K562 (cell line): ENCODE measurements around the gene SMCO1. TPM values are rescaled to one million over a fixed set of nuclear protein-coding genes. Genes with fewer than 3 reads are reported as not detected.

Experiments used
- FOXA3 ChIP-seq, 2 experiments: fragments of 450-650 bp in 1 of 2; sonication (generic) in 1 of 2; formaldehyde crosslinking; IDR thresholded peaks in 1 of 2; conservative IDR thresholded peaks in 1 of 2; 2 replicates each; pipeline versions ENCODE4 v1.4.0 to v1.8.0; 2020 to 2022; ENCODE audit warnings: mild to moderate bottlenecking in 2 of 2, missing genetic modification reagents in 1 of 2
- HCFC1 ChIP-seq: IDR thresholded peaks from 2 replicates; pipeline ENCODE4 v1.6.1; 2012; ENCODE audit warnings: low read depth, low read length, improper control_type of control experiment
- HNRNPL ChIP-seq: fragments of 200-400 bp; formaldehyde crosslinking; IDR thresholded peaks from 2 replicates; pipeline ENCODE4 v1.6.1; 2017; ENCODE audit warnings: low read depth, mild to moderate bottlenecking, low read length
- MCM2 ChIP-seq: fragments of 450-650 bp; IDR thresholded peaks from 2 replicates; pipeline ENCODE4 v1.6.1; 2017; ENCODE audit warnings: low read depth, mild to moderate bottlenecking
- NFIX ChIP-seq: fragments of 250-450 bp; sonication (Bioruptor Pico); IDR thresholded peaks from 2 replicates; pipeline ENCODE4 v1.4.0; 2020; ENCODE audit warnings: low read depth, mild to moderate bottlenecking, moderate library complexity
- RBM15 ChIP-seq: fragments of 200-400 bp; formaldehyde crosslinking; IDR thresholded peaks from 2 replicates; pipeline ENCODE4 v1.6.1; 2018; ENCODE audit warnings: mild to moderate bottlenecking, low read length, moderate library complexity; ENCODE audit not compliant: insufficient read depth
- TARDBP ChIP-seq: fragments of 450-650 bp; IDR thresholded peaks from 2 replicates; pipeline ENCODE4 v1.6.1; 2016
- TCF7 ChIP-seq: sonication (generic); IDR thresholded peaks from 2 replicates; pipeline ENCODE4 v1.6.1; 2016; ENCODE audit warnings: antibody characterized with exemption, borderline replicate concordance
- ZBTB8A ChIP-seq: fragments of 450-650 bp; IDR thresholded peaks from 2 replicates; pipeline ENCODE4 v1.6.1; 2018; ENCODE audit warnings: mild to moderate bottlenecking, moderate library complexity; ENCODE audit not compliant: partially characterized antibody
- ZNF175 ChIP-seq: fragments of 200-800 bp; sonication (Bioruptor generic); IDR thresholded peaks from 2 replicates; pipeline ENCODE4 v1.6.1; 2016; ENCODE audit warnings: low read depth, mild to moderate bottlenecking, missing genetic modification characterization, missing compliant biosample characterization
- ZNF184 ChIP-seq: sonication (generic); formaldehyde crosslinking; IDR thresholded peaks from 2 replicates; pipeline ENCODE4 v1.5.0; 2020; ENCODE audit warnings: missing genetic modification reagents
- ZNF445 ChIP-seq: fragments of 250-450 bp; sonication (Bioruptor Pico); IDR thresholded peaks from 2 replicates; pipeline ENCODE4 v1.4.0; 2020; ENCODE audit warnings: low read depth, mild to moderate bottlenecking, moderate library complexity
- polyA plus RNA-seq, 8 experiments: library from polyadenylated mRNA; depleted of rRNA in 4 of 8; stranded (reverse) in 5 of 8; unstranded in 3 of 8; fragments of >200 nt; fragmentation: Nextera tagmentation in 2 of 8; fragmentation: Illumina TruSeq in 1 of 8; extraction: Ambion mirVana in 2 of 8; extraction: Trizol in 1 of 8; gene quantifications; 2 replicates each; pipeline versions ENCODE4 v1.2.1 to v1.2.3, GENCODE V29; 2011 to 2014; ENCODE audit warnings: inconsistent platforms in 1 of 8, missing spikeins in 1 of 8
- total RNA-seq, 7 experiments: library from RNA; depleted of rRNA in 6 of 7; stranded (reverse); fragments of >200 nt in 6 of 7; fragmentation: Illumina TruSeq in 2 of 7; extraction: Trizol in 2 of 7; gene quantifications; 2 replicates each; pipeline versions ENCODE4 v1.2.1 to v1.2.3, GENCODE V29; 2011 to 2021; ENCODE audit warnings: low replicate concordance in 1 of 7
- TF ChIP-seq, protein P1 (sequence below): fragments of 450-650 bp; IDR thresholded peaks from 2 replicates; pipeline ENCODE4 v1.6.1; 2018; ENCODE audit not compliant: partially characterized antibody
- TF ChIP-seq, protein P2 (sequence below), 3 experiments: IDR thresholded peaks in 2 of 3; conservative IDR thresholded peaks in 1 of 3; 2 replicates each; pipeline ENCODE4 v1.5.1; 2011 to 2012; ENCODE audit warnings: low read length in 3 of 3, mild to moderate bottlenecking in 3 of 3, control low read depth in 2 of 3, improper control_type of control experiment in 1 of 3, inconsistent platforms in 1 of 3, low read depth in 1 of 3, mixed read lengths in 1 of 3, moderate library complexity in 1 of 3; ENCODE audit not compliant: insufficient read depth in 2 of 3
- TF ChIP-seq, protein P3 (sequence below): fragments of 450-650 bp; IDR thresholded peaks from 2 replicates; pipeline ENCODE4 v1.6.1; 2014; ENCODE audit warnings: low read depth, mild to moderate bottlenecking, moderate library complexity, borderline replicate concordance
- TF ChIP-seq, protein P4 (sequence below): sonication (generic); formaldehyde crosslinking; IDR thresholded peaks from 2 replicates; pipeline ENCODE4 v1.8.0; 2022; ENCODE audit warnings: mild to moderate bottlenecking, missing genetic modification reagents
- TF ChIP-seq, protein P5 (sequence below): sonication (generic); formaldehyde crosslinking; IDR thresholded peaks from 2 replicates; pipeline ENCODE4 v1.8.1; 2022; ENCODE audit warnings: missing genetic modification reagents

SMCO1 gene
- total and polyA plus RNA-seq, 9 of the 15 experiments (the other 6 are each of a cell fraction or from before 2014, with no cell fraction given), result 0.05 to 0.35 (median 0.12) TPM; not detected in 5

DNA sequence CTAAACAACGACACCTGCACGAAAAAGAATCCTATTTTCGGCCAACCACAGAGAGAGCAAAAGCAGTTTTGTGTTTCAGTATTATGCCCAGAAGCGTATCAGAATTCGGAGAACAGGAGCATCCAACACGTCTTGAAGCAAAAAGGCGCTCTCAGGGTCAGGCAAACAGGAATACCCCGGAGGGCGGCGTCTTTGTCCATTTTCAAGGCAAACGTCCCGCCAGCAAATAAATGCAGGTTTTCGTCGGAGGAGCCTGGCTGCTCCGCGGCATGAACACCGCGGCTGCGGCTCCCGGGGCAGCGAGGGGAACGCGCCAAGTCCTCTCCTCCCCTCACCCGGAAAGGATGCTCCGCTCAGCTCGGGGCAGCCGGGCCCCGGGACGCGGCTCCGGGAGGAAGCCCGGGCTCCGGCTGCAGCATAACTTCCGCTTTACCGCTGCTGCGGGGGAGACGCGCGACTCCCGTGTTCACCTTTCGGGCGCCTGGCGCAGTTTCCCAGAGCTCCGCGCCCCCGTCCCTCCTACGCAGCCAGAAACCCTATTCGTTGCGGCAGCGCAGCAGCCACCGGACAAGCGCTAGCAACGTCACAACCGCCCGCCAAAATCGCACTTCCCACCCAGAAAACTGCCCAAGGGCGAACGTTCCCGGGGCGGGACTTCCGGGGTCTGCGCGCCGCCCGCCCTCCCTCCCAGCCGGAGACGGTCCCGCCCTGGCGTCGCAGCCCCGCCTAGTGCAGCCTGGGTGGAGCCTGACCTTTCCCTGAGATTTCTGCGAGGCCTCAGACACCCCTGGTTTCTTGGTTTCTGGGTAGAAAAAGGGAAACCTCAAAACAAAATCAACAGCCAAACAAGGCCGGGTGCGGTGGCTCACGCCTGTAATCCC is 11.7 kb downstream of the SMCO1 start, which contains the start of gene RNF168 (continued):
- TF ChIP-seq, protein P1, sequence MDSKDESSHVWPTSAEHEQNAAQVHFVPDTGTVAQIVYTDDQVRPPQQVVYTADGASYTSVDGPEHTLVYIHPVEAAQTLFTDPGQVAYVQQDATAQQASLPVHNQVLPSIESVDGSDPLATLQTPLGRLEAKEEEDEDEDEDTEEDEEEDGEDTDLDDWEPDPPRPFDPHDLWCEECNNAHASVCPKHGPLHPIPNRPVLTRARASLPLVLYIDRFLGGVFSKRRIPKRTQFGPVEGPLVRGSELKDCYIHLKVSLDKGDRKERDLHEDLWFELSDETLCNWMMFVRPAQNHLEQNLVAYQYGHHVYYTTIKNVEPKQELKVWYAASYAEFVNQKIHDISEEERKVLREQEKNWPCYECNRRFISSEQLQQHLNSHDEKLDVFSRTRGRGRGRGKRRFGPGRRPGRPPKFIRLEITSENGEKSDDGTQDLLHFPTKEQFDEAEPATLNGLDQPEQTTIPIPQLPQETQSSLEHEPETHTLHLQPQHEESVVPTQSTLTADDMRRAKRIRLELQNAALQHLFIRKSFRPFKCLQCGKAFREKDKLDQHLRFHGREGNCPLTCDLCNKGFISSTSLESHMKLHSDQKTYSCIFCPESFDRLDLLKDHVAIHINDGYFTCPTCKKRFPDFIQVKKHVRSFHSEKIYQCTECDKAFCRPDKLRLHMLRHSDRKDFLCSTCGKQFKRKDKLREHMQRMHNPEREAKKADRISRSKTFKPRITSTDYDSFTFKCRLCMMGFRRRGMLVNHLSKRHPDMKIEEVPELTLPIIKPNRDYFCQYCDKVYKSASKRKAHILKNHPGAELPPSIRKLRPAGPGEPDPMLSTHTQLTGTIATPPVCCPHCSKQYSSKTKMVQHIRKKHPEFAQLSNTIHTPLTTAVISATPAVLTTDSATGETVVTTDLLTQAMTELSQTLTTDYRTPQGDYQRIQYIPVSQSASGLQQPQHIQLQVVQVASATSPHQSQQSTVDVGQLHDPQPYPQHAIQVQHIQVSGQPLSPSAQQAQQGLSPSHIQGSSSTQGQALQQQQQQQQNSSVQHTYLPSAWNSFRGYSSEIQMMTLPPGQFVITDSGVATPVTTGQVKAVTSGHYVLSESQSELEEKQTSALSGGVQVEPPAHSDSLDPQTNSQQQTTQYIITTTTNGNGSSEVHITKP, result peak; percentile 38
- TF ChIP-seq, protein P2, sequence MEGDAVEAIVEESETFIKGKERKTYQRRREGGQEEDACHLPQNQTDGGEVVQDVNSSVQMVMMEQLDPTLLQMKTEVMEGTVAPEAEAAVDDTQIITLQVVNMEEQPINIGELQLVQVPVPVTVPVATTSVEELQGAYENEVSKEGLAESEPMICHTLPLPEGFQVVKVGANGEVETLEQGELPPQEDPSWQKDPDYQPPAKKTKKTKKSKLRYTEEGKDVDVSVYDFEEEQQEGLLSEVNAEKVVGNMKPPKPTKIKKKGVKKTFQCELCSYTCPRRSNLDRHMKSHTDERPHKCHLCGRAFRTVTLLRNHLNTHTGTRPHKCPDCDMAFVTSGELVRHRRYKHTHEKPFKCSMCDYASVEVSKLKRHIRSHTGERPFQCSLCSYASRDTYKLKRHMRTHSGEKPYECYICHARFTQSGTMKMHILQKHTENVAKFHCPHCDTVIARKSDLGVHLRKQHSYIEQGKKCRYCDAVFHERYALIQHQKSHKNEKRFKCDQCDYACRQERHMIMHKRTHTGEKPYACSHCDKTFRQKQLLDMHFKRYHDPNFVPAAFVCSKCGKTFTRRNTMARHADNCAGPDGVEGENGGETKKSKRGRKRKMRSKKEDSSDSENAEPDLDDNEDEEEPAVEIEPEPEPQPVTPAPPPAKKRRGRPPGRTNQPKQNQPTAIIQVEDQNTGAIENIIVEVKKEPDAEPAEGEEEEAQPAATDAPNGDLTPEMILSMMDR (IDR thresholded peaks at IDR 0.05 in 2 of 3, conservative IDR thresholded peaks at IDR 0.05 in 1 of 3; ENCODE audit: insufficient read depth in 2 of 3, low read depth in 1 of 3, low read length in 3 of 3), result peak in 2 of 3 experiments; percentile 7 to 9; a peak in 1 of 6 replicates
- TF ChIP-seq ZNF175 (CRISPR knock-in tag) (0 out of 2 replicates have a peak, but pooled peaks have one; percentile 34), ZNF445 (no peak), RBM15 (no peak), MCM2 (no peak), ZBTB8A (no peak), TCF7 (peak; percentile 52; the same call in 1 of the 2 replicates), HCFC1 (peak; percentile 55; the same call in 1 of the 2 replicates), HNRNPL (0 out of 2 replicates have a peak, but pooled peaks have one; percentile 16), TARDBP (no peak; the same call in 1 of the 2 replicates), FOXA3 (CRISPR knock-in tag; conservative IDR thresholded peaks at IDR 0.05 in 1 of 2, IDR thresholded peaks at IDR 0.05 in 1 of 2) (peak in 1 of 2 experiments; percentile 17; a peak in 1 of 4 replicates), NFIX (CRISPR knock-in tag) (no peak), ZNF184 (no peak)
- TF ChIP-seq, protein P3, sequence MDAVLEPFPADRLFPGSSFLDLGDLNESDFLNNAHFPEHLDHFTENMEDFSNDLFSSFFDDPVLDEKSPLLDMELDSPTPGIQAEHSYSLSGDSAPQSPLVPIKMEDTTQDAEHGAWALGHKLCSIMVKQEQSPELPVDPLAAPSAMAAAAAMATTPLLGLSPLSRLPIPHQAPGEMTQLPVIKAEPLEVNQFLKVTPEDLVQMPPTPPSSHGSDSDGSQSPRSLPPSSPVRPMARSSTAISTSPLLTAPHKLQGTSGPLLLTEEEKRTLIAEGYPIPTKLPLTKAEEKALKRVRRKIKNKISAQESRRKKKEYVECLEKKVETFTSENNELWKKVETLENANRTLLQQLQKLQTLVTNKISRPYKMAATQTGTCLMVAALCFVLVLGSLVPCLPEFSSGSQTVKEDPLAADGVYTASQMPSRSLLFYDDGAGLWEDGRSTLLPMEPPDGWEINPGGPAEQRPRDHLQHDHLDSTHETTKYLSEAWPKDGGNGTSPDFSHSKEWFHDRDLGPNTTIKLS, result peak; percentile 54
- TF ChIP-seq, protein P4, sequence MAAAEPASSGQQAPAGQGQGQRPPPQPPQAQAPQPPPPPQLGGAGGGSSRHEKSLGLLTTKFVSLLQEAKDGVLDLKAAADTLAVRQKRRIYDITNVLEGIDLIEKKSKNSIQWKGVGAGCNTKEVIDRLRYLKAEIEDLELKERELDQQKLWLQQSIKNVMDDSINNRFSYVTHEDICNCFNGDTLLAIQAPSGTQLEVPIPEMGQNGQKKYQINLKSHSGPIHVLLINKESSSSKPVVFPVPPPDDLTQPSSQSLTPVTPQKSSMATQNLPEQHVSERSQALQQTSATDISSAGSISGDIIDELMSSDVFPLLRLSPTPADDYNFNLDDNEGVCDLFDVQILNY (CRISPR knock-in tag), result no peak
- TF ChIP-seq, protein P5, sequence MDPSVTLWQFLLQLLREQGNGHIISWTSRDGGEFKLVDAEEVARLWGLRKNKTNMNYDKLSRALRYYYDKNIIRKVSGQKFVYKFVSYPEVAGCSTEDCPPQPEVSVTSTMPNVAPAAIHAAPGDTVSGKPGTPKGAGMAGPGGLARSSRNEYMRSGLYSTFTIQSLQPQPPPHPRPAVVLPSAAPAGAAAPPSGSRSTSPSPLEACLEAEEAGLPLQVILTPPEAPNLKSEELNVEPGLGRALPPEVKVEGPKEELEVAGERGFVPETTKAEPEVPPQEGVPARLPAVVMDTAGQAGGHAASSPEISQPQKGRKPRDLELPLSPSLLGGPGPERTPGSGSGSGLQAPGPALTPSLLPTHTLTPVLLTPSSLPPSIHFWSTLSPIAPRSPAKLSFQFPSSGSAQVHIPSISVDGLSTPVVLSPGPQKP (CRISPR knock-in tag), result no peak
